Endothelial cell of umbilical vein (primary cell): Measurements from ENCODE around the gene UBE2D3. TPM values are rescaled to one million over a fixed set of nuclear protein-coding genes. Genes with fewer than 3 reads are reported as not detected.

Experiments
- BruUV-seq: library from RNA; stranded (reverse); fragments of 400-500 nt; replicated peaks from 2 replicates; lab custom pipeline; 2021; lab: Mats Ljungman, UMichigan
- CTCF ChIA-PET: fragments of 300-600, 350-600 bp; sonication (Branson Sonifier 250); formaldehyde crosslinking; loops from one replicate; lab custom pipeline; 2021; ENCODE audit warnings: antibody characterized with exemption, inconsistent platforms; lab: Charles Lee
- POLR2A ChIA-PET: fragments of 300-600, 350-600 bp; sonication (Branson Sonifier 250); formaldehyde crosslinking; loops from one replicate; lab custom pipeline; 2021; ENCODE audit warnings: antibody characterized with exemption, inconsistent platforms; lab: Charles Lee
- DNase-seq: peaks from one replicate; pipeline ENCODE4 v3.0.0-alpha.2; 2011; ENCODE audit warnings: low read depth, low spot score
- FAIRE-seq: peaks from 2 replicates; lab custom pipeline; 2011; peaks lifted over from hg19 to GRCh38; lab: Jason Lieb, UNC
- H2AFZ ChIP-seq: 2 replicates; pipeline ENCODE4 v1.6.0; 2012; ENCODE audit warnings: low read depth, low read length, control low read depth, inconsistent platforms
- H3K27ac ChIP-seq: 2 replicates; pipeline ENCODE4 v1.5.1; 2011; ENCODE audit warnings: low read depth, mild to moderate bottlenecking, control low read depth, low read length, moderate library complexity; ENCODE audit not compliant: insufficient read depth
- H3K27me3 ChIP-seq, 2 experiments: 2 replicates each; pipeline versions ENCODE4 v1.6.0 to v1.6.1; 2011; ENCODE audit warnings: low read length in 2 of 2, mixed read lengths in 1 of 2; ENCODE audit not compliant: control insufficient read depth in 2 of 2, insufficient read depth in 2 of 2
- H3K36me3 ChIP-seq, 2 experiments: 2 replicates in 1 of 2; 3 replicates in 1 of 2; pipeline ENCODE4 v1.5.1; 2011; ENCODE audit warnings: low read length in 2 of 2, mild to moderate bottlenecking in 1 of 2, moderate library complexity in 1 of 2; ENCODE audit not compliant: control insufficient read depth in 2 of 2, insufficient read depth in 2 of 2; ENCODE audit errors: extremely low read depth in 1 of 2
- H3K4me1 ChIP-seq: 3 replicates; pipeline ENCODE4 v1.5.1; 2011; ENCODE audit warnings: mild to moderate bottlenecking, low read length; ENCODE audit not compliant: control insufficient read depth, insufficient read depth; ENCODE audit errors: extremely low read depth
- H3K4me2 ChIP-seq: 2 replicates; pipeline ENCODE4 v1.6.1; 2011; ENCODE audit warnings: low read length, control low read depth, mixed read lengths; ENCODE audit not compliant: insufficient read depth
- H3K4me3 ChIP-seq, 3 experiments: fragments of 200-600 bp in 1 of 3; sonication (generic), shearing (Covaris generic) in 1 of 3; replicated peaks in 1 of 3; 2 replicates each; pipeline ENCODE4 v1.5.1; 2011 to 2016; ENCODE audit warnings: control low read depth in 3 of 3, low read length in 3 of 3, mild to moderate bottlenecking in 2 of 3, inconsistent platforms in 1 of 3, low read depth in 1 of 3, moderate library complexity in 1 of 3; ENCODE audit not compliant: insufficient read depth in 1 of 3
- H3K79me2 ChIP-seq: 2 replicates; pipeline ENCODE4 v1.6.0; 2012; ENCODE audit warnings: low read length, inconsistent platforms; ENCODE audit not compliant: control insufficient read depth, insufficient read depth
- H3K9ac ChIP-seq: replicated peaks from 2 replicates; pipeline ENCODE3; 2011; ENCODE audit warnings: low read length, control low read depth; ENCODE audit not compliant: insufficient read depth; ENCODE audit errors: extremely low read depth
- H3K9me1 ChIP-seq: replicated peaks from 3 replicates; pipeline ENCODE4 v1.6.0; 2011; ENCODE audit warnings: mild to moderate bottlenecking, low read length; ENCODE audit not compliant: control insufficient read depth, insufficient read depth; ENCODE audit errors: extremely low read depth
- H3K9me3 ChIP-seq: replicated peaks from 2 replicates; pipeline ENCODE4 v1.5.1; 2012; ENCODE audit warnings: low read length, inconsistent platforms; ENCODE audit not compliant: control insufficient read depth, insufficient read depth
- H4K20me1 ChIP-seq: replicated peaks from 2 replicates; pipeline ENCODE3; 2011; ENCODE audit warnings: mild to moderate bottlenecking, low read length; ENCODE audit not compliant: control insufficient read depth, insufficient read depth; ENCODE audit errors: extremely low read depth
- EZH2 ChIP-seq: IDR thresholded peaks from 2 replicates; pipeline ENCODE4 v1.6.1; 2012; ENCODE audit warnings: borderline replicate concordance, low read depth, mild to moderate bottlenecking, moderate library complexity, low read length, inconsistent platforms; ENCODE audit not compliant: severe bottlenecking
- FOS ChIP-seq: IDR thresholded peaks from 2 replicates; pipeline ENCODE4 v1.6.1; 2011; ENCODE audit warnings: mild to moderate bottlenecking, low read length, moderate library complexity, borderline replicate concordance; ENCODE audit not compliant: insufficient read depth
- GATA2 ChIP-seq: IDR thresholded peaks from 2 replicates; pipeline ENCODE4 v1.7.0; 2011; ENCODE audit warnings: low read depth, mild to moderate bottlenecking, moderate library complexity, mixed read lengths, low read length; ENCODE audit not compliant: insufficient read length, insufficient read depth
- JUN ChIP-seq: IDR thresholded peaks from 2 replicates; pipeline ENCODE4 v1.6.1; 2011; ENCODE audit warnings: borderline replicate concordance, low read depth; ENCODE audit not compliant: insufficient read length, insufficient read depth
- MYC ChIP-seq: IDR thresholded peaks from one replicate; pipeline ENCODE4 v1.6.1; 2011; ENCODE audit warnings: mild to moderate bottlenecking, low read depth, low read length
- POLR2A ChIP-seq: IDR thresholded peaks from 2 replicates; pipeline ENCODE4 v1.6.1; 2012; ENCODE audit warnings: low read depth, mild to moderate bottlenecking, control low read depth, low read length
- POLR2AphosphoS5 ChIP-seq: IDR thresholded peaks from 2 replicates; pipeline ENCODE4 v1.6.1; 2012; ENCODE audit warnings: low read depth, mild to moderate bottlenecking, control low read depth, low read length, moderate library complexity; ENCODE audit not compliant: insufficient read depth
- dilution Hi-C: fragments of 300-500 bp; cut with MboI; formaldehyde crosslinking; loops from one replicate; pipeline ENCODE4 v1.15.0; 2019; ENCODE audit warnings: low sequenced_read_pairs; ENCODE audit not compliant: extremely low pct_ligation_motif_present
- intact Hi-C: fragments of 100-400 bp; cut with micrococcal nuclease; formaldehyde crosslinking; loops from one replicate; pipeline ENCODE4 v1.10.0; 2022
- polyA plus RNA-seq, 4 experiments: library from polyadenylated mRNA; depleted of rRNA in 3 of 4; stranded (reverse) in 3 of 4; unstranded in 1 of 4; fragments of >200 nt; gene quantifications; 2 replicates each; pipeline versions ENCODE4 v1.2.1 to v1.2.3, GENCODE V29; 2011 to 2012; ENCODE audit warnings: missing spikeins in 1 of 4
- total RNA-seq: library from RNA; stranded (reverse); gene quantifications from 2 replicates; pipeline ENCODE4 v1.2.3, GENCODE V29; 2021
- TF ChIP-seq, protein P1 (sequence below), 2 donors: IDR thresholded peaks; 1 replicate in 1 of 2; 2 replicates in 1 of 2; pipeline ENCODE4 v1.5.1; 2011; ENCODE audit warnings: low read length in 2 of 2, mild to moderate bottlenecking in 2 of 2, moderate library complexity in 2 of 2, control low read depth in 1 of 2, inconsistent platforms in 1 of 2, low read depth in 1 of 2; ENCODE audit not compliant: insufficient read depth in 1 of 2; ENCODE audit errors: extremely low read depth in 1 of 2
- TF ChIP-seq, protein P2 (sequence below): IDR thresholded peaks from 2 replicates; pipeline ENCODE4 v1.6.1; 2011; ENCODE audit not compliant: insufficient read depth, insufficient read length

UBE2D3 gene
- total and polyA plus RNA-seq, 2 donors (not counting 3 experiments of a cell fraction or from before 2014, with no cell fraction given): 279 to 399 TPM

DNA sequence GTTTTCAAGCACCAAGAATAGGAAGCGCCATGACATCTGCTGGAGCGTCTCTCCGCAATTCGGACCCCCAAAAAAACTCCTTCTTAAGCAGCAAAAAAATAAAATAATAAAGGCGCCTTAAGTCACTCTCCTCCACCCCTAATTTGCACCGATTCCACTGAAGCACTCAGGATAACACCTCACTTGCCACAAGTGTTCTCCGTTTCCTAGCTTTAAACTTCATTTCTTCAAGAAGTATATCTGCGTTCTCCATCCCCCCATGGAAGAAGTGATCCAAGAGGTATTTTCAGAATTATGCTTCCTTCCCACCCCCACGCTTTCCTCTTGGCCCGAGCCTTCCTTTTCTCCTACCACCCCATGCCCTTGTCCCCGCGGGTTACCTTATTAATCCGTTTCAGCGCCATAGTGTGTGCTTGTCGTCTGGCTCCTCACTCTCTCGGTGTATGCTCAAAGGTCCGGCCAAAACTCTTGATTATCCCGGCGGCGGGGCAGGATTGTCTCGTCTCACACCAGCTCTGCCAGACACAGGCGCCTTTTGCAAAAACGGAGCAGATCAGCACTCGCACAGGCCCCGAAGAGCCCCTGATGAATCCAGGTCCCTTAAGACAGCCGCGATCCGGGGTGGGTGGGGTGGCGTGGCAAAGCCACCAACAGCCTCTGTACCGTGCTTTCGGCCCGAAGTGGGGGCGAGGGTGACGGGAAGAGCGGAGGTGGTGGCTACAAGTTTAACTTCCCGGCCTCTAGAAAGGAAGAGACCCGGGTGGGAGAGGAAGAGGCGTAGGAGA, 1.1 kb downstream of the UBE2D3 start:
- intact Hi-C loops (loop anchor here (2.0 to 5.0 kb wide), 4 partner anchors 184 to 373 kb away; partner anchors contain the start of genes BDH2 and CENPE), dilution Hi-C loops (no loop called here)
- no peak for DNase-seq
- Histone ChIP-seq H3K4me1 (peaks cover 35% of the 10 kb centered on the region), H3K27me3 (no peaks in the 10 kb centered on the region), H3K79me2 (peaks cover 55% of the 10 kb centered on the region), H3K4me3 (peak overlapping the region; percentile 82 to 97 (median 89)), H3K27ac (peak overlapping the region; percentile 98), H2AFZ (no peak overlapping the region), H3K36me3 (peaks cover 0 to 3% of the 10 kb centered on the region in 2 experiments), H3K9me1 (no peaks in the 10 kb centered on the region), H3K4me2 (peak overlapping the region; percentile 98), H3K9me3 (no peaks in the 10 kb centered on the region), H3K9ac (peak overlapping the region; percentile 100), H4K20me1 (peaks cover 9% of the 10 kb centered on the region)
- ChIA-PET CTCF (interaction anchor here (0.8 to 2.5 kb wide), 5 partner anchors 9 to 205 kb away, joined by 5 to 12 read pairs (median 8); no protein-coding TSS in a partner anchor), POLR2A (interaction anchor here (1.1 to 2.8 kb wide), 3 partner anchors 9 to 43 kb away, joined by 5 to 35 read pairs (median 16); partner anchors contain the start of gene CISD2)
- TF ChIP-seq GATA2 (no peak), MYC (no peak), POLR2A (no peak), FOS (no peak), JUN (no peak), POLR2AphosphoS5 (no peak), EZH2 (no peak)
- TF ChIP-seq, protein P1, sequence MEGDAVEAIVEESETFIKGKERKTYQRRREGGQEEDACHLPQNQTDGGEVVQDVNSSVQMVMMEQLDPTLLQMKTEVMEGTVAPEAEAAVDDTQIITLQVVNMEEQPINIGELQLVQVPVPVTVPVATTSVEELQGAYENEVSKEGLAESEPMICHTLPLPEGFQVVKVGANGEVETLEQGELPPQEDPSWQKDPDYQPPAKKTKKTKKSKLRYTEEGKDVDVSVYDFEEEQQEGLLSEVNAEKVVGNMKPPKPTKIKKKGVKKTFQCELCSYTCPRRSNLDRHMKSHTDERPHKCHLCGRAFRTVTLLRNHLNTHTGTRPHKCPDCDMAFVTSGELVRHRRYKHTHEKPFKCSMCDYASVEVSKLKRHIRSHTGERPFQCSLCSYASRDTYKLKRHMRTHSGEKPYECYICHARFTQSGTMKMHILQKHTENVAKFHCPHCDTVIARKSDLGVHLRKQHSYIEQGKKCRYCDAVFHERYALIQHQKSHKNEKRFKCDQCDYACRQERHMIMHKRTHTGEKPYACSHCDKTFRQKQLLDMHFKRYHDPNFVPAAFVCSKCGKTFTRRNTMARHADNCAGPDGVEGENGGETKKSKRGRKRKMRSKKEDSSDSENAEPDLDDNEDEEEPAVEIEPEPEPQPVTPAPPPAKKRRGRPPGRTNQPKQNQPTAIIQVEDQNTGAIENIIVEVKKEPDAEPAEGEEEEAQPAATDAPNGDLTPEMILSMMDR (IDR thresholded peaks at IDR 0.05; ENCODE audit: extremely low read depth in 1 of 2, insufficient read depth in 1 of 2, low read depth in 1 of 2, low read length in 2 of 2): no peak
- TF ChIP-seq, protein P2, sequence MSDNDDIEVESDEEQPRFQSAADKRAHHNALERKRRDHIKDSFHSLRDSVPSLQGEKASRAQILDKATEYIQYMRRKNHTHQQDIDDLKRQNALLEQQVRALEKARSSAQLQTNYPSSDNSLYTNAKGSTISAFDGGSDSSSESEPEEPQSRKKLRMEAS: no peak
- BruUV-seq: TSS peak; percentile 42
- no peak for FAIRE-seq
